PC-3 (cell line): ENCODE measurements around the gene SYNGR3. TPM values are rescaled to one million over a fixed set of nuclear protein-coding genes. Genes with fewer than 3 reads are reported as not detected.
A peak's percentile ranks its signal among the peaks of the same experiment; 100 is the strongest.

ENCODE experiments used
- ATAC-seq: fragments of 200-7000 bp; cut with Tn5 transposase; 2 replicates; pipeline ENCODE4 v1.9.1; 2020; ENCODE audit warnings: mild to moderate bottlenecking, moderate library complexity
- BruUV-seq: library from RNA; stranded (reverse); fragments of 400-500 nt; replicated peaks from 2 replicates; lab custom pipeline; 2021; lab: Mats Ljungman, UMichigan
- CTCF ChIA-PET: fragments of 300-600 bp; sonication (Branson Sonifier 250); formaldehyde crosslinking; loops from one replicate; lab custom pipeline; 2022; ENCODE audit warnings: antibody characterized with exemption; lab: Charles Lee
- POLR2A ChIA-PET: fragments of 300-600 bp; sonication (Branson Sonifier 250); formaldehyde crosslinking; loops from one replicate; lab custom pipeline; 2022; ENCODE audit warnings: antibody characterized with exemption; ENCODE audit not compliant: unreplicated experiment; lab: Charles Lee
- DNase-seq: peaks from one replicate; pipeline ENCODE4 v3.0.0-alpha.2; 2015
- H2AFZ ChIP-seq: fragments of 300-600 bp; sonication (generic); 2 replicates; pipeline ENCODE4 v1.6.0; 2016; ENCODE audit warnings: antibody characterized with exemption, low read length
- H3F3A ChIP-seq: fragments of 300-600 bp; sonication (generic); one replicate; pipeline ENCODE4 v1.6.0; 2017; ENCODE audit warnings: antibody characterized with exemption, low read length, control low read depth, mild to moderate bottlenecking; ENCODE audit not compliant: unreplicated experiment
- H3K27ac ChIP-seq: fragments of 300-600 bp; sonication (generic); 2 replicates; pipeline ENCODE4 v1.5.1; 2016; ENCODE audit warnings: mild to moderate bottlenecking, low read length
- H3K27me3 ChIP-seq: fragments of 300-600 bp; sonication (generic); 2 replicates; pipeline ENCODE4 v1.6.1; 2016; ENCODE audit warnings: low read length, mixed read lengths
- H3K36me3 ChIP-seq: fragments of 300-600 bp; sonication (generic); 2 replicates; pipeline ENCODE4 v1.6.1; 2016; ENCODE audit warnings: low read depth, mixed run types, low read length, mixed read lengths
- H3K4me1 ChIP-seq: fragments of 300-600 bp; sonication (generic); 2 replicates; pipeline ENCODE4 v1.5.1; 2016; ENCODE audit warnings: low read length; ENCODE audit not compliant: insufficient read depth
- H3K4me2 ChIP-seq: fragments of 300-600 bp; sonication (generic); 2 replicates; pipeline ENCODE4 v1.6.0; 2016; ENCODE audit warnings: low read length
- H3K4me3 ChIP-seq: fragments of 300-600 bp; sonication (generic); 2 replicates; pipeline ENCODE4 v1.5.1; 2016; ENCODE audit warnings: mild to moderate bottlenecking, low read length, mixed read lengths
- H3K79me2 ChIP-seq: fragments of 300-600 bp; sonication (generic); 2 replicates; pipeline ENCODE4 v1.6.1; 2017; ENCODE audit warnings: low read length, mixed read lengths
- H3K9ac ChIP-seq: fragments of 300-600 bp; sonication (generic); 2 replicates; pipeline ENCODE4 v1.6.0; 2016; ENCODE audit warnings: mild to moderate bottlenecking, low read length
- H3K9me2 ChIP-seq: fragments of 300-600 bp; sonication (generic); replicated peaks from 2 replicates; pipeline ENCODE4 v1.6.1; 2016; ENCODE audit warnings: mixed run types, low read length, mixed read lengths
- H3K9me3 ChIP-seq: fragments of 300-600 bp; sonication (generic); 2 replicates; pipeline ENCODE4 v1.6.1; 2016; ENCODE audit warnings: low read length, mixed read lengths
- H4K20me1 ChIP-seq: fragments of 300-600 bp; sonication (generic); 2 replicates; pipeline ENCODE4 v1.6.1; 2016; ENCODE audit warnings: low read length, mixed read lengths
- EZH2 ChIP-seq: fragments of 300-600 bp; sonication (generic); IDR thresholded peaks from one replicate; pipeline ENCODE4 v1.6.1; 2017; ENCODE audit warnings: antibody characterized with exemption, mild to moderate bottlenecking, low read length; ENCODE audit not compliant: unreplicated experiment
- EZH2phosphoT487 ChIP-seq: fragments of 300-600 bp; sonication (generic); IDR thresholded peaks from 2 replicates; pipeline ENCODE4 v1.6.1; 2018; ENCODE audit warnings: mild to moderate bottlenecking, antibody characterized with exemption, low read length, borderline replicate concordance
- intact Hi-C: fragments of 100-400 bp; cut with micrococcal nuclease; formaldehyde crosslinking; loops from 2 replicates; pipeline ENCODE4 v1.9.0; 2023
- total RNA-seq: library from RNA; depleted of rRNA; stranded (reverse); fragments of >200 nt; gene quantifications from 2 replicates; pipeline ENCODE4 v1.2.3, GENCODE V29; 2014
- TF ChIP-seq, protein P1 (sequence below): fragments of 300-600 bp; sonication (generic); conservative IDR thresholded peaks from 2 replicates; pipeline ENCODE4 v1.5.1; 2017; ENCODE audit warnings: antibody characterized with exemption, low read depth, mild to moderate bottlenecking, low read length

SYNGR3 gene
- total RNA-seq, 1 experiment from 2014 or later, result 1.5 TPM

DNA sequence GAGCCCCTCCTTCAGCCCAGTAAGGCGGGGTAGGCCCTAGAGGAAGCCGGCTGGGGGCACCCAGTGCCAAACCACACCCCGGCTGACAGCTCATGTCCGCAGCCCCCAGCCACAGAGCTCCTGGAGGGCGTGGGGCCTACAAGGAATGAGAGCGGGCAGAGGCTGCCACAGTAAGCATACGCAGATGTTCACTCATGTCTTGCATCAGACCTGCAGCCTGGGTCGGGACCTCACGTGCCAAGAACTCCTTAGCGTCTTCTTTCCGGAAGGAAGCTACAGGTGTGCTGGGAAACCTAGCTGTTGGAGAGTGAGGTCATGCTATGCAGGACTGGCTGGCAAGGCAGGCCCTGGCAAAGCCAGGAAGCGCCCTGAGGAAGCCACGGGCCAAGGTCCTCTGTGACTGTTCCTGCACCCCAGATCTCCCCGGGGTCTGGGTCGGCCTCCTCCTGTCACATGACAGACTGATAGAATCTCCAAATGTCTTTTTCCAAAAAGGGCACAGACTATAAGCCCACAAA is 18.3 kb downstream of the SYNGR3 start:
- DNase-seq, result peak; percentile 82
- CTCF ChIA-PET, result interaction anchor here (1.3 kb wide), 1 partner anchor 15 kb away, joined by 20 read pairs; no protein-coding TSS in a partner anchor
- H4K20me1 ChIP-seq, result peaks cover 33% of the 10 kb centered on the region

GRCh38 chr16:2008631-2009163 is 18.9 kb downstream of the SYNGR3 start:
- CTCF ChIA-PET, result interaction anchor here (1.3 kb wide), 1 partner anchor 14 kb away, joined by 20 read pairs; no protein-coding TSS in a partner anchor
- Histone ChIP-seq H3K27me3 (no peaks in the 10 kb centered on the region), H3K27ac (peak overlapping the region; percentile 64), H3K9me2 (no peaks in the 10 kb centered on the region), H3K9me3 (no peaks in the 10 kb centered on the region), H3K79me2 (peaks cover 65% of the 10 kb centered on the region), H3K4me1 (peaks cover 25% of the 10 kb centered on the region), H2AFZ (no peak overlapping the region), H3K4me2 (peak overlapping the region; percentile 91), H3K4me3 (peak overlapping the region; percentile 94), H3K36me3 (peaks cover 3% of the 10 kb centered on the region; the same call in 1 of the 2 replicates), H3K9ac (peak overlapping the region; percentile 97), H4K20me1 (peaks cover 27% of the 10 kb centered on the region), H3F3A (no peaks in the 10 kb centered on the region)
- BruUV-seq, result no TSS peak
- intact Hi-C loops, result no loop called here
- DNase-seq (peak; percentile 22), ATAC-seq (no peak)
- TF ChIP-seq EZH2phosphoT487 (no peak), EZH2 (no peak)
- TF ChIP-seq, protein P1, sequence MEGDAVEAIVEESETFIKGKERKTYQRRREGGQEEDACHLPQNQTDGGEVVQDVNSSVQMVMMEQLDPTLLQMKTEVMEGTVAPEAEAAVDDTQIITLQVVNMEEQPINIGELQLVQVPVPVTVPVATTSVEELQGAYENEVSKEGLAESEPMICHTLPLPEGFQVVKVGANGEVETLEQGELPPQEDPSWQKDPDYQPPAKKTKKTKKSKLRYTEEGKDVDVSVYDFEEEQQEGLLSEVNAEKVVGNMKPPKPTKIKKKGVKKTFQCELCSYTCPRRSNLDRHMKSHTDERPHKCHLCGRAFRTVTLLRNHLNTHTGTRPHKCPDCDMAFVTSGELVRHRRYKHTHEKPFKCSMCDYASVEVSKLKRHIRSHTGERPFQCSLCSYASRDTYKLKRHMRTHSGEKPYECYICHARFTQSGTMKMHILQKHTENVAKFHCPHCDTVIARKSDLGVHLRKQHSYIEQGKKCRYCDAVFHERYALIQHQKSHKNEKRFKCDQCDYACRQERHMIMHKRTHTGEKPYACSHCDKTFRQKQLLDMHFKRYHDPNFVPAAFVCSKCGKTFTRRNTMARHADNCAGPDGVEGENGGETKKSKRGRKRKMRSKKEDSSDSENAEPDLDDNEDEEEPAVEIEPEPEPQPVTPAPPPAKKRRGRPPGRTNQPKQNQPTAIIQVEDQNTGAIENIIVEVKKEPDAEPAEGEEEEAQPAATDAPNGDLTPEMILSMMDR, result no peak
- POLR2A ChIA-PET, result interaction anchor here (0.6 kb wide), 1 partner anchor 14 kb away, joined by 9 read pairs; no protein-coding TSS in a partner anchor

More for the DNA sequence above, 18.3 kb downstream of the SYNGR3 start:
- POLR2A ChIA-PET, result interaction anchor here (0.6 kb wide), 2 partner anchors 15 to 24 kb away, joined by 4 to 9 read pairs; partner anchors contain the start of gene GFER
- Histone ChIP-seq H3K4me3 (peak overlapping the region; percentile 94), H3K9ac (peak overlapping the region; percentile 97), H3K4me2 (peak overlapping the region; percentile 91), H3K4me1 (peaks cover 25% of the 10 kb centered on the region), H3K9me3 (no peaks in the 10 kb centered on the region), H3F3A (no peaks in the 10 kb centered on the region), H3K27me3 (no peaks in the 10 kb centered on the region), H3K36me3 (peaks cover 3% of the 10 kb centered on the region; the same call in 1 of the 2 replicates), H2AFZ (no peak overlapping the region), H3K27ac (peak overlapping the region; percentile 64), H3K9me2 (no peaks in the 10 kb centered on the region), H3K79me2 (peaks cover 71% of the 10 kb centered on the region)
- intact Hi-C loops, result no loop called here
- TF ChIP-seq EZH2 (no peak), EZH2phosphoT487 (0 out of 2 replicates have a peak, but pooled peaks have one; percentile 48)
- TF ChIP-seq, protein P1, result no peak
- BruUV-seq, result TSS peak; percentile 68
- ATAC-seq, result peak; percentile 60
